ENCODE data around the gene CDH23. TPM values are rescaled to one million over a fixed set of nuclear protein-coding genes. Genes with fewer than 3 reads are reported as not detected.

The CDH23 gene
- total and polyA plus RNA-seq, 10 of the 15 experiments (the other 5 are each of a cell fraction or from before 2014, with no cell fraction given) = 0.09 to 0.40 (median 0.15) TPM; not detected in 1

DNA sequence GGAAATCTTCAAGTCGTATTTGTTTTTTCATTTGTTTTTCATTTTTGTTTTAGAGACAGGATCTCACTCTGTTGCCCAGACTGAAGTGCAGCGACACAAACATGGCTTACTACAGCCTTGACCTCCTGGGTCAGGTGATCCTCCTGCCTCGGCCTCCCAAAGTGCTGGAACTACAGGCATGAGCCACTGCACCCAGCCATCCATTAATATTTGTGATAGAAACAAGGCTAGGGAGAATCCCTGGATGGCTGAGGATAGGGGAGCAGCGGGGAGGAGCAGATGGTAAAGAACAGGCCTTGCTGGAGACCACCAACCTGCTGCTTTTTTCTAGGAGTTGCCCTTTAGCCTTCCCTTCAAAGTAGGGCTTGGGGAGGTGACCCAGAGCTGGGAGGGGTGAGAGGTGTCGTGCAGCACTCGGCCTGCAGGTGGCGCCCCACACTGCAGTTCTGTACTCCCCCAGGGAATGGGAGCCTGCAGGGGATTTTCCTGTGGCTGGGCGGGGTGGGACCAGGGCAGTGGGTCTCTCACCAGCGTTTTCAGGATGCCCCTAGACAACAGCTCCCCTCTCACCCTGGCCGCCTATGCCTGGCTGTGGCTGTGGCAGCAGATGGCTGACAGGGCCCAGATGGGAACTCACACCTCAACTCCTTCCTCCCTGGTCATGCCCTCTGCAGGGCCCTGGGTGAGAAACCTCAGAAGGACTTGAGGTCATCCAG, 12.6 kb upstream of the CDH23 start (continued):
- TF ChIP-seq SMAD5 (IDR thresholded peaks at IDR 0.05; ENCODE audit: low read depth) (no peak), NFYA (IDR thresholded peaks at IDR 0.05; ENCODE audit: borderline replicate concordance, low read depth, low read length) (no peak), MYC (IDR thresholded peaks at IDR 0.05; ENCODE audit: insufficient read depth, insufficient read length, insufficient replicate concordance, low read length, severe bottlenecking) (no peak), TBL1XR1 (IDR thresholded peaks at IDR 0.05; ENCODE audit: low read depth, low read length) (no peak), RB1 (IDR thresholded peaks at IDR 0.05; ENCODE audit: borderline replicate concordance) (no peak; the same call in 1 of the 2 replicates), RAD21 (IDR thresholded peaks at IDR 0.05; ENCODE audit: insufficient read depth, low read depth, low read length) (peak; percentile 86), PML (IDR thresholded peaks at IDR 0.05; ENCODE audit: low read length) (no peak), EGR1 (IDR thresholded peaks at IDR 0.05; ENCODE audit: borderline replicate concordance in 1 of 2, low read depth in 2 of 2, low read length in 2 of 2) (no peak), HDAC2 (IDR thresholded peaks at IDR 0.05) (no peak), YY1 (IDR thresholded peaks at IDR 0.05; ENCODE audit: low read depth, low read length) (no peak), IKZF1 (conservative IDR thresholded peaks at IDR 0.05) (peak; percentile 69), DPF2 (IDR thresholded peaks at IDR 0.05) (peak; percentile 61; the same call in 1 of the 2 replicates), BACH1 (IDR thresholded peaks at IDR 0.05; ENCODE audit: borderline replicate concordance) (no peak; the same call in 1 of the 2 replicates), NR2C1 (IDR thresholded peaks at IDR 0.05) (no peak), CBX5 (IDR thresholded peaks at IDR 0.05; ENCODE audit: low read depth) (no peak), BHLHE40 (IDR thresholded peaks at IDR 0.05; ENCODE audit: borderline replicate concordance in 1 of 2, low read depth in 2 of 2, low read length in 1 of 2) (peak; percentile 36 to 49; a peak in 2 of 4 replicates), BCL11A (IDR thresholded peaks at IDR 0.05; ENCODE audit: low read depth, low read length) (no peak), GABPA (IDR thresholded peaks at IDR 0.05; ENCODE audit: low read depth) (no peak), ZSCAN29 (IDR thresholded peaks at IDR 0.05) (no peak), ZNF274 (IDR thresholded peaks at IDR 0.05; ENCODE audit: insufficient read depth, insufficient read length) (no peak)
- TF ChIP-seq, protein P1, sequence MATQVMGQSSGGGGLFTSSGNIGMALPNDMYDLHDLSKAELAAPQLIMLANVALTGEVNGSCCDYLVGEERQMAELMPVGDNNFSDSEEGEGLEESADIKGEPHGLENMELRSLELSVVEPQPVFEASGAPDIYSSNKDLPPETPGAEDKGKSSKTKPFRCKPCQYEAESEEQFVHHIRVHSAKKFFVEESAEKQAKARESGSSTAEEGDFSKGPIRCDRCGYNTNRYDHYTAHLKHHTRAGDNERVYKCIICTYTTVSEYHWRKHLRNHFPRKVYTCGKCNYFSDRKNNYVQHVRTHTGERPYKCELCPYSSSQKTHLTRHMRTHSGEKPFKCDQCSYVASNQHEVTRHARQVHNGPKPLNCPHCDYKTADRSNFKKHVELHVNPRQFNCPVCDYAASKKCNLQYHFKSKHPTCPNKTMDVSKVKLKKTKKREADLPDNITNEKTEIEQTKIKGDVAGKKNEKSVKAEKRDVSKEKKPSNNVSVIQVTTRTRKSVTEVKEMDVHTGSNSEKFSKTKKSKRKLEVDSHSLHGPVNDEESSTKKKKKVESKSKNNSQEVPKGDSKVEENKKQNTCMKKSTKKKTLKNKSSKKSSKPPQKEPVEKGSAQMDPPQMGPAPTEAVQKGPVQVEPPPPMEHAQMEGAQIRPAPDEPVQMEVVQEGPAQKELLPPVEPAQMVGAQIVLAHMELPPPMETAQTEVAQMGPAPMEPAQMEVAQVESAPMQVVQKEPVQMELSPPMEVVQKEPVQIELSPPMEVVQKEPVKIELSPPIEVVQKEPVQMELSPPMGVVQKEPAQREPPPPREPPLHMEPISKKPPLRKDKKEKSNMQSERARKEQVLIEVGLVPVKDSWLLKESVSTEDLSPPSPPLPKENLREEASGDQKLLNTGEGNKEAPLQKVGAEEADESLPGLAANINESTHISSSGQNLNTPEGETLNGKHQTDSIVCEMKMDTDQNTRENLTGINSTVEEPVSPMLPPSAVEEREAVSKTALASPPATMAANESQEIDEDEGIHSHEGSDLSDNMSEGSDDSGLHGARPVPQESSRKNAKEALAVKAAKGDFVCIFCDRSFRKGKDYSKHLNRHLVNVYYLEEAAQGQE (IDR thresholded peaks at IDR 0.05; ENCODE audit: low read depth, low read length) = no peak
- TF ChIP-seq, protein P2, sequence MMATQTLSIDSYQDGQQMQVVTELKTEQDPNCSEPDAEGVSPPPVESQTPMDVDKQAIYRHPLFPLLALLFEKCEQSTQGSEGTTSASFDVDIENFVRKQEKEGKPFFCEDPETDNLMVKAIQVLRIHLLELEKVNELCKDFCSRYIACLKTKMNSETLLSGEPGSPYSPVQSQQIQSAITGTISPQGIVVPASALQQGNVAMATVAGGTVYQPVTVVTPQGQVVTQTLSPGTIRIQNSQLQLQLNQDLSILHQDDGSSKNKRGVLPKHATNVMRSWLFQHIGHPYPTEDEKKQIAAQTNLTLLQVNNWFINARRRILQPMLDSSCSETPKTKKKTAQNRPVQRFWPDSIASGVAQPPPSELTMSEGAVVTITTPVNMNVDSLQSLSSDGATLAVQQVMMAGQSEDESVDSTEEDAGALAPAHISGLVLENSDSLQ (IDR thresholded peaks at IDR 0.05) = 0 out of 2 replicates have a peak, but pooled peaks have one; percentile 9
- TF ChIP-seq, protein P3, sequence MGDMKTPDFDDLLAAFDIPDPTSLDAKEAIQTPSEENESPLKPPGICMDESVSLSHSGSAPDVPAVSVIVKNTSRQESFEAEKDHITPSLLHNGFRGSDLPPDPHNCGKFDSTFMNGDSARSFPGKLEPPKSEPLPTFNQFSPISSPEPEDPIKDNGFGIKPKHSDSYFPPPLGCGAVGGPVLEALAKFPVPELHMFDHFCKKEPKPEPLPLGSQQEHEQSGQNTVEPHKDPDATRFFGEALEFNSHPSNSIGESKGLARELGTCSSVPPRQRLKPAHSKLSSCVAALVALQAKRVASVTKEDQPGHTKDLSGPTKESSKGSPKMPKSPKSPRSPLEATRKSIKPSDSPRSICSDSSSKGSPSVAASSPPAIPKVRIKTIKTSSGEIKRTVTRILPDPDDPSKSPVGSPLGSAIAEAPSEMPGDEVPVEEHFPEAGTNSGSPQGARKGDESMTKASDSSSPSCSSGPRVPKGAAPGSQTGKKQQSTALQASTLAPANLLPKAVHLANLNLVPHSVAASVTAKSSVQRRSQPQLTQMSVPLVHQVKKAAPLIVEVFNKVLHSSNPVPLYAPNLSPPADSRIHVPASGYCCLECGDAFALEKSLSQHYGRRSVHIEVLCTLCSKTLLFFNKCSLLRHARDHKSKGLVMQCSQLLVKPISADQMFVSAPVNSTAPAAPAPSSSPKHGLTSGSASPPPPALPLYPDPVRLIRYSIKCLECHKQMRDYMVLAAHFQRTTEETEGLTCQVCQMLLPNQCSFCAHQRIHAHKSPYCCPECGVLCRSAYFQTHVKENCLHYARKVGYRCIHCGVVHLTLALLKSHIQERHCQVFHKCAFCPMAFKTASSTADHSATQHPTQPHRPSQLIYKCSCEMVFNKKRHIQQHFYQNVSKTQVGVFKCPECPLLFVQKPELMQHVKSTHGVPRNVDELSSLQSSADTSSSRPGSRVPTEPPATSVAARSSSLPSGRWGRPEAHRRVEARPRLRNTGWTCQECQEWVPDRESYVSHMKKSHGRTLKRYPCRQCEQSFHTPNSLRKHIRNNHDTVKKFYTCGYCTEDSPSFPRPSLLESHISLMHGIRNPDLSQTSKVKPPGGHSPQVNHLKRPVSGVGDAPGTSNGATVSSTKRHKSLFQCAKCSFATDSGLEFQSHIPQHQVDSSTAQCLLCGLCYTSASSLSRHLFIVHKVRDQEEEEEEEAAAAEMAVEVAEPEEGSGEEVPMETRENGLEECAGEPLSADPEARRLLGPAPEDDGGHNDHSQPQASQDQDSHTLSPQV (IDR thresholded peaks at IDR 0.05) = 0 out of 2 replicates have a peak, but pooled peaks have one; percentile 37

Data from GM12878 (cell line).